Embryonic facial prominence (tissue), 1 donor: ENCODE data around the gene TCF7L2.
"Not testable (repeated sequence)": the region's sequence is repeated elsewhere in the genome, so short reads cannot be mapped to it uniquely, and the experiment has no call there.

ENCODE experiments used
- DNase-seq: peaks from one replicate; pipeline ENCODE4 v3.0.0-alpha.2; 2016; ENCODE audit errors: extremely low spot score

Gene TCF7L2

DNA sequence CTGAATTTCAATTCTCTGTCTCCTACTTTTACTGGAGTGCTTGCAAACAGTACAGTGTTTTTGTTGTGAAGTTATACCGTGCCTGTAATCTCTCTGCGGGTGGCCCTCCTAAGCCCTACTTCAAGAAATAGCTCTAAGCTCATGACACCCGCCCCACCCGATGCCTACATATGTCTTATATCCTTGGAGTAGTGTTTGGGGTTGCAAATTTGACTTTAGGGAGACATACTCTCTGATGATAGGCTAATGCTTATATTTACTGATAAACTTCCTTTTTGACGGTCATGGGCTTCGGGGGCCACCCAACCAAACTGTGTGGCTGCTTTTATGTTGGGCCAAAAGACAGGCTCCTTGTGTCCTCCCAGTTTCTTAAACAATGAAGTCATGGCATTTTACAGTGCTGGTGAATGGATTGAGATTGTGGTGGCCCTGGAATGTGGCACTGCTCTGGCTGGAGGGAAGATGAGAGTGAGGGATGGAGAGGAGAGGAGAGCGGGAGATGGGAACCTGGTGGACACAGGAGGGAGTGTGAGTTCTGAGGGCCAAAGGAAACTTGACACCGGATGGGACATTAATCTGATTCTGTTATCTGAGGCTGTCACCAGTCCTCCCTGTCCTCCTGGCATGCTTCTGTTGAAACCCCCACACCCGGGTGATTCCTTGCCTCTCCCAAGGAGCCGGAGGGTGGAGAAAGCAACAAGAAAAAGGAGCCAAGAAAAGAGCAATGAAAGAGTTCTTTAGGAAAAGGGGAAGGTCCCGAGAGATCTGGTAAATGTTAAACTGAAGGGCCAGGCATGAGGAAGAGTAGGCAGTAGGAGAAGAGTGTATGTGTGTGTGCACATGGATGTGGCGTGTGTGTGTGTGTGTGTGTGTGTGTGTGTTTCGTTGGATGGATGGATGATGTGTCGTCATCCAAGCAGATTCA, 113.3 kb downstream of the TCF7L2 start:
- no peak for DNase-seq

DNA sequence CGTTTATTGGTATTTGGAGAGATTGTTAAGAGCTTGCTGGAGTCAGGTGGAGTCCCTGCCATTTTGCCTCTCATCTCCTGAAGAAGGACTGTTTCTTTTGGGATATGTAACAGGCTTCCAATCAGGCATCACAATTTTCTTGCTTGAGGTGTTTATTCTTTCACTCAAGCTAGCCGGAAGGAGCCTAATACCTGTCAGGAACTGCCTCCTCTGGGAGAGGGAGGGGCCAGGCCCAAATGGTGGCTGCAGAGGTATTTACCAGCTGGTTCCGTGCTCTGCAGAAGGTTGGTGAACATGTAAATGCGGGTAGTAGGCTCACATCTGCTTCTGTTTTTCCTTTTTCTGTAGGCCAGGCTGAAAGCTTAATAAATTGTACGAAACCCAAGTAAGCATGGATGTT, 114.0 kb downstream of the TCF7L2 start:
- no peak for DNase-seq

DNA sequence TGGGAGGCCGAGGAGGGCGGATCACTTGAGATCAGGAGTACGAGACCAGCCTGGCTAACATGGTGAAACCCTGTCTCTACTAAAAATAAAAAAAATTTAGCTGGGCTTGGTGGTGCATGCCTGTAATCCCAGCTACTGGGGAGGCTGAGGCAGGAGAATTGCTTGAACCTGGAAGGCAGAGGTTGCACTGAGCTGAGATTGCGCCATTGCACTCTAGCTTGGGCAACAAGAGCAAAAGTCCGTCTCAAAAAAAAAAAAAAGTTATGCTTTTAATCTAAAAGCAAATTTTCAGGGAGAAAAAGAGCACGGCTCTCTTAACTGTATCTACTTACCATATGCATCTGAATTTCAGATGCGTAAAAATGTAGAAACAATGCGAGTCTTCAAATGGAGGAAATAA, 116.1 kb downstream of the TCF7L2 start:
- DNase-seq: not testable (repeated sequence)

- DNase-seq: no peak
Measured at GRCh38 chr10:113066561-113067312, 116.7 kb downstream of the TCF7L2 start.

DNA sequence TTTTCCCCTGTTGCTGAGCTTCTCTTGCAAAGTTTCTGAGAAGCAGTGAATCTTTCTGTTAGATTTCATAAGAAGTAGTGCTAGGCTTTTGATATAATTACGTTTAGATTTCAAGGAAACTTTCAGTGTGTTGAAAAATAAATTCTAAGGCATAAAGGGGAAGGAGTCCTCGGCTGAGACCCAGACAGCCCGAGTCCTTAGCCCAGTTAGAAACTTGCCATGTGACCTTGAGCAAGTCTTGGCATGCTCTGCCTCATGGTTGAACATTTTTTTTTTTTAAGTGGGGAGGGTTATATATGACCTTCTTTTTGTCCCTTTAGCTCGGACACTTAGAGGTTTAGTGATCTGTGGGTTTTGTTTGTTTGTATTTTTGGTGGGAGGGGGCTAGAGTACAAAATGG, 117.5 kb downstream of the TCF7L2 start:
- no peak for DNase-seq

DNA sequence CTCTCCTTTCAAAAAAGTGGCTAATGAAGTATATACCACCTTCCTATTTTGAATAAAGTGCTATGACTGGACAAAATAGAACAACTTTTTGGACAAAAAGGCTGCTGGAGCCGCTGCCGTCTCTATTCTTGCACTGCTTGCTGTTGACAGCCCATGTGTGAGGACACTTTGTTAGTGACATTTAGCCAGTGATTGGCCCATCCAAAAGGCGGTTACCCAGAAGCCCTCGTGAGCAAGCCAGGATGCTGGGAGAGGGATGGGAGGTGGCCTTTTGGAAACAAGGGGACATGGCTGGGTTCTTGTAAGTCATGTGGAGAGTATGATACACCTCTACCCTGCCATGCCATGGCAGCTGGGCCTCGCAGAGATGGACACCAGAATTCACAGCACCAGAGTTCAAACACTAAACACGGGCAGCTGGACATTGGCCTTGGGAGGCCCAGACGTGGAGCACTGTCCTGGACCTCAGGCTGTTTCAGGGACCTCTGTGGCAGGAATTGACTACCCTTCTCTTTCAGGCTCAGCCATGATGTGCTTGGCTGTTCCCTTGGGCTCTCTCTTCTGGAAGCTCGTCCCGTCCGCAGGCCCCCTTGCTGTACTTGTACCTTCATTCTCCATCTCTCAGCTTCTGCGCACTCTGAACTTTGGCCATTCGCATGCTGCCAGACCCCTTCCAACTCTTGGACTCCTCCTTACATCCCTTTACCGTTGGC, 118.3 kb downstream of the TCF7L2 start:
- DNase-seq: no peak

GRCh38 chr10:113069595-113069994, 119.5 kb downstream of the TCF7L2 start:
- no peak for DNase-seq

- no peak for DNase-seq
Measured at GRCh38 chr10:113071446-113071845, 121.4 kb downstream of the TCF7L2 start.

DNA sequence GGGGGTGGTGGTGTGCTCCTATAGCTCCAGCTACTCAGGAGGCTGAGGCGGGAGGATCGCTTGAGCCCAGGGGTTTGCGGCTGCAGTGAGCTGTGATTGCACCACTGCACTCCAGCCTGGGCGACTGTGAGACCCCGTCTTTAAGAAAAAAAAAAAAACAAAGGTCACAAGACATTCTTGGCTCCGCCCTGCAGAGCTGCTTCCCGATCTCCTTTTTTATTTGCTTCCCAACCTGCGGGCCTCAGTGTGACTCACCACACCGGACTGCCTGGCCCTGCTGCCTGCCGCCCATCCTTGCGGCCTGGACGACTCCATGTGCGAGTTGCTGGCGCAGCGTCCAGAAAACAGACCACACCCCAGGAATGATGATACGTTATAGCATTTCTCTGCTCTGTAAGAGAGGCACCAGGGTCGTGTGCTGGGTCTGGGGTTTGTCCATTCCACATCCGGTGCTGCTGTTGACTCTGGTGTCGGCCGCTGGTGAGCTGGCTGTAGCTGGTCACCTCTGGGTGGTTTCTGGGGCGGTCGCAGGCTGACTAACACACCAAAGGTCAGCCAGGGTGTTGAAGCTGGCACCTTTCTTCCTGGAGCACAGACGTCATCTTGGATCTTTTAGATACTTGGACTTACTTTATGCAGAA, 123.6 kb downstream of the TCF7L2 start:
- no peak for DNase-seq

GRCh38 chr10:113076949-113077348, 126.9 kb downstream of the TCF7L2 start:
- DNase-seq: no peak

GRCh38 chr10:113078282-113078907, 128.3 kb downstream of the TCF7L2 start:
- DNase-seq: no peak

DNA sequence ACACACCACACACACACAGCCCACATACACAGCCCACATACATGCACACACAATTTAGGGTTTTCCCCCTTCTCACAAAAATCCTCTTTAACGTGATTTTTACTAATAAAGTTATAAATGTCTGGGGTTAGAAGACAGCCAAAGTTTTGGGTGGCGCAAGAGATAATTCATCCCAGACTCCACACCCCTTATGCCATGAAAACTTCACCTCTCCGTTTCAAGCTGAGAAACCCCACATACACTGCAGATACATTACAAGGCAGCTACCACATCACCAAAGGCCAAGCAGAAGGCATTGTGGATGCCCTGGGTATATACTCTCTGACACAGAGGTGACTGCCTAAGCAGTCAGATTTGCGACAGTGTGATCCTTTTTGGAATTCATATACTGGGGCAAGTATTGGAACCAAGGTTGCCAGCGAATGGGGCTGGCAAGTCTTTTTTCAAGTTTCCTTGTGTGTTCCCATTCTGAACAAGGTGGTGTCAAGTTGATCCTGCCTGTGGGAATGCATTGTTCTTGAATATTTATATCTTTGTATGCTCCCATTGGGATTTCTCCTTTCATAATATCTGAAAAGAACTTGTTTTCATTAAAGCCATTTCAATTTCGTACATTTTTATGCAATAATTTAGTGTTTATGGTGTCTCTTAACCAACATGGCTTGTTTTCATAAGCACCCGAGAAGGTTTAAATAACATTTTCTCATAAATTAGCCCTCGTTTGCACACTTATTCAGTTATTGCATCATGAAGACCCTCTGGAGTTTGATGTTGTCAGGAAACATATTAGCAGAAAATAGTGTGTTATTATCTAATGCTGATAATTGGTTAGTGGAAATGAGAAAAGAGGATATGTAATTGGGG, 130.2 kb downstream of the TCF7L2 start:
- DNase-seq: no peak

DNA sequence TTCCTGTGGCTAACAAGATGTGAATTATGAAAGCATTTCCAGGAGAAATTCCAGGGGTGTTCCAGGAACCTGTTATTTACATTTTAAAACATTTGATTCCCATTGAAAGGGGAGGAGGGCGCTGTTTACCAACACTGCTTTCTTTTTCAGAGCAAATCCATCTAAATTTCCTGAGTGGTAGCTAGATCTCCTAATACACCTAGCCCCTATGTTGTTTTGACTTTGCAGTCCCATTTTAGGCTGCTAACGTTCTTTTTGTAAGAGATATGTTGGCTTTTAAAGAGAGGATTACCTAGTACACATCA, 130.8 kb downstream of the TCF7L2 start:
- no peak for DNase-seq

DNA sequence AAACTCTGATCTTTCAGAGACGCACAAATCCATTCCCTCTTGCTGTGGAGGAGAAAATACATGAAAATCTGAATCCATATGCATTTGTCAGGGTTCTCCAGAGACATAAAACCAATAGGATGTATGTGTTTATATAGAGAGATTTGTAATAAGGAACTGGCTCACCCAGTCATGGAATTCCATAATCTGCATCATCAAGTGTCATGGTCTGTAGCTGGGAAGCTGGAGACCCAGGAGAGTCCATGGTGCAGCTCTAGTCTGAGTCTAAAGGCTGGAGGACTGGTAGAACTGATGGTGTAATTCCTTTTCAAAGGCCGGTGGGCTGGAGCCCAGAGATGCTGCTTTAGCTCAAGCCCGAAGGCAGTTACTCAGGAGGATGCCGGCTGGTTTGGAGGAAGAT, 134.0 kb downstream of the TCF7L2 start:
- DNase-seq: no peak

DNA sequence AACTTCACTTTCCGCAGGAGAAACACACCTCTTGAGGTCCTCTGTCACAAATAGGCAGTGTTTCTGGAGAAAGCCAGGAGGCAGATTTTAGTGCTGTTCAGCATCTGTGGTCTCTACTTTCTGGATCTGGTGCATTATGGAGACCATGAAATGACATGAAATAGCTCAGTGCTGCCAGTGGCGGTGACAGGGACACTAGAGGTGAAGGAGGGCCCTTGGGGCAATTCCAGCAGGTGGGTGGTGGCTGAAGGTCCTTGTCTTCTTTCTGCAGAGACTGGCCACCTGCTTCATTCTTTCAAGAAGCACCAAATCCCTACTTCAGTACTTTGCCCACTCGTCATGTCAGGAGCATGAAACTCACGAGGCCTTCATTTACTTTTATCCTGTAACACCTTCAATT, 135.7 kb downstream of the TCF7L2 start:
- no peak for DNase-seq

GRCh38 chr10:113086282-113086681, 136.2 kb downstream of the TCF7L2 start:
- no peak for DNase-seq

DNA sequence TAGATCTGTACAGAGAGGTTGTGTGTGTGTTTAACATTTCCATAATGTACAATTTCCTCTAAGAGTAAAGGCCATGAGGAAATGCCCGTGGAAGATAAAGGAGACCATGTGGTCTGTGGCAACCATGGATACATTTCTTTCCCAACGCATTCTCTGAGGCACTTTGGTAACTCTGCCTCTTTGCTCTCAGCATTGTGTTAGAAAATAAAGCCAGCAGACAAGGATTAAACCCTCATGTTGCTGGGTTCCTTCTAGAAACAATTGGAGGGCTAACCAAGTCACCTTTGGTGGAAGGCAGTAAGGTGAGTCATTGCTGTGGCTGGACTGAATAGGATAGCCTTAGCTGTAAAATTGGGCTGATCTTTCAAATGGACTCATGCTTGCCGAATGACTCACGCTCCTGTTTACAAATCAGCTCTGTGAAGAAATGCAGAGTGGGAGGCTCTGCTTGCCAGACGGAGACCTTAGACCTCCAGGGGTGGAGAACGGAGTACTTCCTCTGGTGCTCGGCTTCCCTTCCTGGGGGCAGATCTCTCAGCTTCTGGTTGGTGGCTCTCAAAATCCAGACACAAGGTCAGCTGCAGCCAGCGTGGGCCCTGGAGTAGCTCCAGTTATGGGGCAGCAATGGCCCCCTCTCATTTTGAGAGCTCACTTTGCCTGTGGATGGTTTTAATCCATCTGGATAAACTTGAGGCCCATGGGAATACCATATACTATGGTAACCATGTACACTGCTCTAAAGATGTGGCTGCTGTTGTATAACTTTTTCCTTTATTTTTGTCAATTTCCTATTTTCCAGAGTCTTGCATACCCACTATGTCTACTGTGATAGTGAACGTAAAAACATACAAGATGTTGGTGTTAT, 137.3 kb downstream of the TCF7L2 start:
- DNase-seq: no peak

DNA sequence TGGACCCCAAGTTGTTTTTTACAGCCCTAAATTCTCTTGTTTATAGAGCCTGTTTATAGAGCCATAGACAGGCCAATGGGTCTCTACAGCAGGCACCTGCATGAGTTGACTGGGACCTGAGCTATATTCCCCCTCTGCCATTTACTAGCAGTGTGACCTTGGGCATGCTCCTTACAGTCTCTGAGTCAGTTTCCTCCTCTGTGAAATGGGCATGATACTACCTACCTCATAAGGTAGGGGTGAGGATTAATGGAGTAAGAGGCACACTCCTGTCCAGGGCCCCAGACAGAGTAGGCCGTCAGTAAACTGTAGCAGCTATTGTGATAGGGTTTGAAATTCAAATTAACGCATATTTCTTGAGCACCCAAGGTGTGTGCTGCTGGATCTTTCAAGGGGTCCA, 138.1 kb downstream of the TCF7L2 start:
- DNase-seq: no peak

- DNase-seq: no peak
Measured at GRCh38 chr10:113089551-113089950, 139.5 kb downstream of the TCF7L2 start.

DNA sequence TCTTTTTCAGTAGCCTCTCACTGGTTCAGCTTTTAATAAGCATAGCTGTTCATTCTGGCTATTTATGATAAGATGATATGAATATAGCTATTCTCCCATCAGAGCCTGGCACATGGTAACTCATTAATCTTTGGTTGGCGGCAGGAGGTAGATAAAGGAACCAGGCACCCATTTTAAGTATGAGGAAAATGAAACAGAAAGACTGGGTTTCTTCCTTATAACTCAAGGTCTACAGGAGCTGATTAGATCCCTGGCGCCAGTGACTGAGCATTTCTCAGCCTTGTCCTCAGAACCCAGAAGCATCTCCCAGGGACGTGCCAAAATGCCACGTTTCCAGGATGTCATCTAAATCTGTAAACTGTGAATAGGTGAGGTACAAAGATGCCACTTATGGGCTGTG, 141.9 kb downstream of the TCF7L2 start:
- DNase-seq: no peak
